NB4 (cell line): ENCODE measurements around the gene TRAF3IP3.

ENCODE experiments used
- MAX ChIP-seq: IDR thresholded peaks from 2 replicates; pipeline ENCODE4 v1.6.1; 2011; ENCODE audit warnings: low read depth, low read length
- MYC ChIP-seq: IDR thresholded peaks from 2 replicates; pipeline ENCODE4 v1.6.1; 2011; ENCODE audit warnings: low read depth, low read length
- POLR2A ChIP-seq: IDR thresholded peaks from 2 replicates; pipeline ENCODE4 v1.6.1; 2011; ENCODE audit warnings: mild to moderate bottlenecking; ENCODE audit not compliant: insufficient read length; ENCODE audit errors: extremely low read depth
- TF ChIP-seq, protein P1 (sequence below): IDR thresholded peaks from one replicate; pipeline ENCODE4 v1.5.1; 2012; ENCODE audit warnings: low read depth, low read length

DNA sequence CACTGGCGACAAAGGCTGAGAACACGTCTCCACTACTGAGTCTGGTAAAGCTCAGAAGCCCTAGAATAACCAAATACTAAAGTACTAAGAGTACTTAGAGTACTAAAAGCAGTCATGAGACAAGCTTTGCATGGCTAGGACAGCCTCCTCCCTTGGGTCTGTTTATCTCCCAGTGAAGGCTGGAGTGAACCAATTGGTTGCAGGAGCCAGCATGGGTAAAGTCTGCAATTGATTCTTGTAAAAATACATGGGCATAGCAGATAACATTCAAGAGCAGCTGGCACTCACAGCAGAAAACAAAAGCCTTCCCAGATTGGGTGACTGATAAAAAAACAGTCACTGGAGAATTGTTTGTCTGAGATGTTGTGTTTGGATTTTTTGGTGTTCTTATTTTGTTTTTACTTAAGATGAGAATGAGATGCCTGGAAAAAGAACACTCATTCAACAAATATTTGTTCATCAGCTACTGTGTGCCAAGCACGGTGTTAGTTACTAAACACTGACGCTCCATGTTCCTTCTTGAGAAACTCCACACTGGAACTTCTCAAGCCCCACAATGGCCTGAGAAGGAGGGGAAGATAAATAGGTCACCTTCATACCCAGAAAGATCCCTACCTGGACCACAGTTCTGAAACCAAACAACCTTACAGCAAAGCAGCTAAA lies 46.4 kb downstream of the TRAF3IP3 start:
- TF ChIP-seq, protein P1, sequence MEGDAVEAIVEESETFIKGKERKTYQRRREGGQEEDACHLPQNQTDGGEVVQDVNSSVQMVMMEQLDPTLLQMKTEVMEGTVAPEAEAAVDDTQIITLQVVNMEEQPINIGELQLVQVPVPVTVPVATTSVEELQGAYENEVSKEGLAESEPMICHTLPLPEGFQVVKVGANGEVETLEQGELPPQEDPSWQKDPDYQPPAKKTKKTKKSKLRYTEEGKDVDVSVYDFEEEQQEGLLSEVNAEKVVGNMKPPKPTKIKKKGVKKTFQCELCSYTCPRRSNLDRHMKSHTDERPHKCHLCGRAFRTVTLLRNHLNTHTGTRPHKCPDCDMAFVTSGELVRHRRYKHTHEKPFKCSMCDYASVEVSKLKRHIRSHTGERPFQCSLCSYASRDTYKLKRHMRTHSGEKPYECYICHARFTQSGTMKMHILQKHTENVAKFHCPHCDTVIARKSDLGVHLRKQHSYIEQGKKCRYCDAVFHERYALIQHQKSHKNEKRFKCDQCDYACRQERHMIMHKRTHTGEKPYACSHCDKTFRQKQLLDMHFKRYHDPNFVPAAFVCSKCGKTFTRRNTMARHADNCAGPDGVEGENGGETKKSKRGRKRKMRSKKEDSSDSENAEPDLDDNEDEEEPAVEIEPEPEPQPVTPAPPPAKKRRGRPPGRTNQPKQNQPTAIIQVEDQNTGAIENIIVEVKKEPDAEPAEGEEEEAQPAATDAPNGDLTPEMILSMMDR = no peak
- TF ChIP-seq POLR2A (no peak), MAX (no peak), MYC (no peak)
